Breast epithelium (tissue), 4 donors: ENCODE results near the gene CA9. TPM values are rescaled to one million over a fixed set of nuclear protein-coding genes. Genes with fewer than 3 reads are reported as not detected.
A peak's percentile ranks its signal among the peaks of the same experiment; 100 is the strongest.

Experiments
- DNase-seq, 2 donors: peaks; one replicate each; pipeline ENCODE4 v3.0.0-alpha.2; 2019; ENCODE audit warnings: low spot score in 2 of 2
- H3K27ac ChIP-seq, 2 donors: fragments of 200-600 bp; sonication (generic) in 1 of 2; one replicate each; pipeline ENCODE4 v1.5.1; 2016 to 2019; ENCODE audit warnings: mild to moderate bottlenecking in 1 of 2
- H3K27me3 ChIP-seq, 2 donors: fragments of 200-600 bp; sonication (generic) in 1 of 2; one replicate each; pipeline versions ENCODE4 v1.5.1 to v1.6.0; 2017 to 2019; ENCODE audit warnings: control low read depth in 1 of 2, mild to moderate bottlenecking in 1 of 2
- H3K36me3 ChIP-seq: fragments of 200-600 bp; one replicate; pipeline ENCODE4 v1.5.1; 2019
- H3K4me1 ChIP-seq, 2 donors: fragments of 200-600 bp; sonication (generic); one replicate each; pipeline ENCODE4 v1.5.1; 2016 to 2019; ENCODE audit warnings: control low read depth in 1 of 2
- H3K4me3 ChIP-seq, 3 donors: fragments of 200-600 bp; sonication (generic); 1 replicate in 2 of 3; 2 replicates in 1 of 3; pipeline ENCODE4 v1.5.1; 2016 to 2019; ENCODE audit warnings: mild to moderate bottlenecking in 3 of 3, moderate library complexity in 2 of 3
- H3K9me3 ChIP-seq, 2 donors: fragments of 200-600 bp; sonication (generic) in 1 of 2; one replicate each; pipeline ENCODE4 v1.5.1; 2016 to 2019; ENCODE audit warnings: control low read depth in 1 of 2
- POLR2A ChIP-seq: fragments of 450-650 bp; IDR thresholded peaks from one replicate; pipeline ENCODE4 v1.6.1; 2016; ENCODE audit warnings: antibody characterized with exemption, mild to moderate bottlenecking, moderate library complexity
- POLR2AphosphoS5 ChIP-seq, 3 donors: sonication (generic); formaldehyde crosslinking; IDR thresholded peaks; one replicate each; pipeline ENCODE4 v1.6.1; 2017; ENCODE audit warnings: antibody characterized with exemption in 3 of 3
- intact Hi-C: fragments of 100-400 bp; cut with DNase I; formaldehyde crosslinking; loops from one replicate; pipeline ENCODE4 v1.15.1; 2023; ENCODE audit warnings: low total_unique reads
- total RNA-seq, 3 donors: library from RNA; depleted of rRNA; stranded (reverse); fragments of >200 nt; gene quantifications; one replicate each; pipeline ENCODE4 v1.1.0, GENCODE V29; 2016
- TF ChIP-seq, protein P1 (sequence below), 3 donors: fragments of 450-650 bp; IDR thresholded peaks; one replicate each; pipeline ENCODE4 v1.5.1; 2016 to 2017; ENCODE audit warnings: antibody characterized with exemption in 3 of 3, mild to moderate bottlenecking in 3 of 3, moderate library complexity in 3 of 3

CA9 gene
- total RNA-seq, 3 donors from 2014 or later: 0.16 to 5.0 TPM; not detected in 1

DNA sequence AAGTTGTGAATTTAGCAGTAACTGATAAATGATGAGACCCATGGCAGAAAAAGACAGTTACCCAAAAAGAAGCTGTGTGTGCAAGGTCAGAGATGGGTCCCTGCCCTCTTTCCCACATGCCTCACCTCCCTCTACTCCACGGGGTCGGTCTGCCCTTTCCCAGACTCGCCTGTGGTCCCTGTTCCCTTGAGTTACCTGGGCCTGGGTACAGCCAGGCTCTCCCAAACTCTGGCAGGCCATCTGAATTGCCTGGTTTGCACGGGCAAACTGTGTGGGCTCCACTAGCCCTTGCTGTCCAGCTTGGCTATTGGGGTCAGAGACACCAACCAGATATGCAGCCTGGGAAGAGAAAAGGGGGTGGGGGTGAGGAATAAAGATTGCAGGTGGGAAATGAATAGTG lies 34.4 kb downstream of the CA9 start:
- Histone ChIP-seq H3K9me3 (no peaks in the 10 kb centered on the region), H3K36me3 (peaks cover 38% of the 10 kb centered on the region), H3K27ac (no peak overlapping the region), H3K27me3 (no peaks in the 10 kb centered on the region), H3K4me3 (no peak overlapping the region), H3K4me1 (no peaks in the 10 kb centered on the region)
- TF ChIP-seq, protein P1, sequence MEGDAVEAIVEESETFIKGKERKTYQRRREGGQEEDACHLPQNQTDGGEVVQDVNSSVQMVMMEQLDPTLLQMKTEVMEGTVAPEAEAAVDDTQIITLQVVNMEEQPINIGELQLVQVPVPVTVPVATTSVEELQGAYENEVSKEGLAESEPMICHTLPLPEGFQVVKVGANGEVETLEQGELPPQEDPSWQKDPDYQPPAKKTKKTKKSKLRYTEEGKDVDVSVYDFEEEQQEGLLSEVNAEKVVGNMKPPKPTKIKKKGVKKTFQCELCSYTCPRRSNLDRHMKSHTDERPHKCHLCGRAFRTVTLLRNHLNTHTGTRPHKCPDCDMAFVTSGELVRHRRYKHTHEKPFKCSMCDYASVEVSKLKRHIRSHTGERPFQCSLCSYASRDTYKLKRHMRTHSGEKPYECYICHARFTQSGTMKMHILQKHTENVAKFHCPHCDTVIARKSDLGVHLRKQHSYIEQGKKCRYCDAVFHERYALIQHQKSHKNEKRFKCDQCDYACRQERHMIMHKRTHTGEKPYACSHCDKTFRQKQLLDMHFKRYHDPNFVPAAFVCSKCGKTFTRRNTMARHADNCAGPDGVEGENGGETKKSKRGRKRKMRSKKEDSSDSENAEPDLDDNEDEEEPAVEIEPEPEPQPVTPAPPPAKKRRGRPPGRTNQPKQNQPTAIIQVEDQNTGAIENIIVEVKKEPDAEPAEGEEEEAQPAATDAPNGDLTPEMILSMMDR (IDR thresholded peaks at IDR 0.05): no peak
- TF ChIP-seq POLR2A (no peak), POLR2AphosphoS5 (IDR thresholded peaks at IDR 0.05) (no peak)
- no peak for DNase-seq
- intact Hi-C loops: no loop called here

DNA sequence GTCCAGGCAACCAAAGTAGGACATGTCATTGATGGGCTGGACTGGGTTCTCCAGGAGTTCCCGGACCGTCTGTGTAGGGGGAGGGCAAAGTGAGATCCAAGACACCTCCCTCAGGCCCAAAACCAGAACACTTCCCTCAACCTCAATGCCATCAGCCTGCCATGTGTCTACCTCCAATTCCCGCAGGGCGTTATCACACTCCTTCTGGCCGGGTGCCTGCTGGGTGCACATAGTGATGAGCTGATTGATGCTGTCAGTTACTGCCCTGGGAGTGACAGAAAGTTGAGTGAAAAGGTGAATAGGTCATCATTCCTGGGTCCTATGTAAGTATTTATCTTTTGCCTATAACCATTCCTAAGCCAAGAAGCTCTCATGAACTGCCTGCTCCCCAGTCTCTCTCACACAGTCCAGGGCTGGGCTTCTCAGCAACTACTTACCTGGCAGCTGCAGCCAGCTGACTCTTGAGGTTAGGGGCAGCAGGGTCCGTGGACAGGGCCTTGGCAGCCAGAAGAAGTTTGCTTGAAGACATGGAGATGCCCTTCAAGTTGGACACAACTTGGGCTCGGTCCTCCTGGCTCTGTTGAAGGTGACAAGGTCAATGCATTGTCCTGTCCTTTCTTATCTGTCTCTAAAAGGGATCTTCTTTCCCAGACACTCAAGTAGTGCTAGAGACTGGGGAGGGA lies 37.2 kb downstream of the CA9 start:
- intact Hi-C loops: no loop called here
- DNase-seq: no peak
- Histone ChIP-seq H3K9me3 (no peaks in the 10 kb centered on the region), H3K27me3 (no peaks in the 10 kb centered on the region), H3K36me3 (peaks cover 28% of the 10 kb centered on the region), H3K4me3 (no peak overlapping the region), H3K4me1 (no peaks in the 10 kb centered on the region), H3K27ac (peak overlapping the region; percentile 28 to 73)
- TF ChIP-seq POLR2AphosphoS5 (IDR thresholded peaks at IDR 0.05): no peak

DNA sequence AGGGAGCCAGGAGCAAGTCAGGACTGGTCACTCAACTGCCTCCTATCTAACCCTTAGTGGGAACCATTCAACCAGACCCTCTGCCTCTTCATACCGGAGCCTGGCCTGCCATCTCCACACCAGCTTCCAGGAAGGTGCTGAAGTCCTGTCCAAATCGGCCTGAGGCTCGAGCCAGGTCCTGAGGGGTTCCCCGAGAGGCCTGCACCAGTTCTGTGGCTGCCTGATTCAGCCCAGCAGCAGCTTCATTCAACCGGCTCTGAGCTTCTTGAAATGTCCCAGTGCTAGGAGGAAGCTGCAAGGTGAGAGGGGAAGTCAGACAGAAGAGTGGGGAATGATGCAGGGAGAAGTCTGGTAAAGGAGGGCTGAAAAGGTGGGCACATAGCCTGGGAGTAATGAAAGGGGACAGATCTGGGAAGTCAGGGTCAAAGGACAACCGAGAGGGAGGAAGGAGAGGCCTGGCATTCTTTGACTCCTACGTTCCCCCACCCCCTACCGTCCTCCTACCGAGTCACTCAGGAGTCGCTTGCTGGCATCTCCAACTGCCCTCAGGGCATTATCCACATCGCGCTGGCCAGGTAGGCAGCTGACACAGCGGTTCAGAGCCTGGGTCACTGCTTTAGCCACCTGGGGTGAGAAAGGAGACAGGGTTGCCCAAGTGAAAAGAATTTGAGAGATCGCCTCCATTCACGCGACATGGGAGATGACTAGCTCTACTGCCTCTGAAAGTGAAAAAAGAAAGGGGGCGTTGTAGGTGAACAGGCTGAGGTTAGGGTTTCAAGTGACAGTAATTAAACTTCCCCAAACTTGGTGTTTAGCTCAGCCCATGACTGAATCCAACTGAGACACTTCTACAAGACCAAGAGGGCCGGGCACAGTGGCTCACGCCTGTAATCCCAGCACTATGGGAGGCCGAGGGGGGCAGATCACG lies 38.0 kb downstream of the CA9 start:
- H3K27me3 ChIP-seq: no peaks in the 10 kb centered on the region
- peaks cover 20% of the 10 kb centered on the region for H3K36me3 ChIP-seq
- no peak for TF ChIP-seq POLR2AphosphoS5 (IDR thresholded peaks at IDR 0.05)
- no peak for TF ChIP-seq POLR2A
- TF ChIP-seq, protein P1 (IDR thresholded peaks at IDR 0.05): no peak
- DNase-seq: peak; percentile 74 to 77
- H3K27ac ChIP-seq: peak overlapping the region; percentile 28 to 73
- no peaks in the 10 kb centered on the region for H3K9me3 ChIP-seq
- no peaks in the 10 kb centered on the region for H3K4me1 ChIP-seq
- intact Hi-C loops: no loop called here
- H3K4me3 ChIP-seq: no peak overlapping the region

DNA sequence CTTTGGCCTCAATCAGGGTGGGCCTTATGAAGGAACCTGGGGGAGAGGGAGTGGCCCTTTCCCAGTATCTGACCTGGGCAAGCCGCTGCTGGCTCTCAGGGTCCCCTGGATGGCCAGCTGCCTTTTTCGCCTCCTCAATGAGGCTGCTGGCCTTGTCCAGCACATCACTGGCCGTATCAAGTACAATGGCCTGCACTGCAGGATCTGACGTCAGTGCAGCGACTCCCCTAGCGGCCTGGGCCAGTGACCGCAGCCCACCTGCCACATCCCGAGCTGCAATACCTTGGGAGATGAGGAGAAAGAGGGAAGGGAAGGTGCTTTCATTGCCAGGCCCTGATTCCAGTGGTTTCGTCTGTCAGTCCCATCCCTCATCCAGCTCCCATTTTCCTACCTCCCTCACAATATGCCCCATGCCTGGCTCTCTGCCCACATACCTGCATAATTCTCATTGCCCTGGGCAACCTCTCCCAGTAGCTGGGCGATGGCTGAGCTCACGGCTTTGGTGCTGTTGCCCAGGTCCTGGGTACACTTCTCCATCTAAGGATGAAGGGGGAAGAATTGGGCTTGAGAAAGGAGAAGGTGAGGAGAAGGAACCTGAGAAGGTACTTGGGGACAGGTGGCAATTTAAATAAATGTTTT lies 39.2 kb downstream of the CA9 start:
- TF ChIP-seq POLR2A: no peak
- TF ChIP-seq, protein P1 (IDR thresholded peaks at IDR 0.05): no peak
- no peak for TF ChIP-seq POLR2AphosphoS5 (IDR thresholded peaks at IDR 0.05)
- Histone ChIP-seq H3K36me3 (peaks cover 22% of the 10 kb centered on the region), H3K27me3 (no peaks in the 10 kb centered on the region), H3K9me3 (no peaks in the 10 kb centered on the region), H3K4me1 (no peaks in the 10 kb centered on the region), H3K4me3 (no peak overlapping the region), H3K27ac (peak overlapping the region; percentile 32 to 73)
- intact Hi-C loops: no loop called here
- DNase-seq: no peak

DNA sequence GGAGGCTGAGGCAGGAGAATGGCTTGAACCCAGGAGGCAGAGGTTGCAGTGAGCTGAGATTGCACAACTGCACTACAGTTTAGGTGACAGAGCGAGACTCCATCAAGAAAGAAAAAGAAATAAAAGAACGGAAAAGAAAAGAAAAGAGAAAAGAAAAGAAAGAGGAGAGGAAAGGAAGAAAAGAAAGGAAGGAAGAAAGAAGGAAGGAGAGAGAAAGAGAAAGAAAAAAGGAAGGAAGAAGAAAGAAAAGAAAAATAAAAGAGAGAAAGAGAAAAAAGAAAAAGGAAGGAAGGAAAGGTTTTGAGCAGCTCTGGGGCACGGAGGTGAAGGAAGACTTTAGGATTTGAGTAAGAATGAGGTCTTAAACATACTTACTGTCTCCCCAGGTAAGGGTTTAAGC lies 39.9 kb downstream of the CA9 start:
- no peak for DNase-seq
- Histone ChIP-seq H3K4me3 (no peak overlapping the region), H3K27me3 (no peaks in the 10 kb centered on the region), H3K27ac (no peak overlapping the region), H3K4me1 (no peaks in the 10 kb centered on the region), H3K36me3 (peaks cover 25% of the 10 kb centered on the region), H3K9me3 (no peaks in the 10 kb centered on the region)
- TF ChIP-seq POLR2AphosphoS5 (IDR thresholded peaks at IDR 0.05): no peak
- no peak for TF ChIP-seq POLR2A
- TF ChIP-seq, protein P1 (IDR thresholded peaks at IDR 0.05): no peak
- intact Hi-C loops: no loop called here
